Lung microvascular endothelial cell (primary cell): ENCODE results near the gene ATG7. TPM values are rescaled to one million over a fixed set of nuclear protein-coding genes. Genes with fewer than 3 reads are reported as not detected.
"Not testable (repeated sequence)": the region's sequence is repeated elsewhere in the genome, so short reads cannot be mapped to it uniquely, and the experiment has no call there.

ENCODE experiments used
- DNase-seq, 2 donors: peaks; one replicate each; pipeline versions ENCODE4 v3.0.0 to v3.0.0-alpha.2; 2010; ENCODE audit warnings: low read depth in 2 of 2
- total RNA-seq: library from RNA; depleted of rRNA; stranded (reverse); fragments of >200 nt; gene quantifications from 2 replicates; pipeline ENCODE4 v1.2.1, GENCODE V29; 2014

The ATG7 gene
- total RNA-seq, 1 donor from 2014 or later, result 25.4 TPM

DNA sequence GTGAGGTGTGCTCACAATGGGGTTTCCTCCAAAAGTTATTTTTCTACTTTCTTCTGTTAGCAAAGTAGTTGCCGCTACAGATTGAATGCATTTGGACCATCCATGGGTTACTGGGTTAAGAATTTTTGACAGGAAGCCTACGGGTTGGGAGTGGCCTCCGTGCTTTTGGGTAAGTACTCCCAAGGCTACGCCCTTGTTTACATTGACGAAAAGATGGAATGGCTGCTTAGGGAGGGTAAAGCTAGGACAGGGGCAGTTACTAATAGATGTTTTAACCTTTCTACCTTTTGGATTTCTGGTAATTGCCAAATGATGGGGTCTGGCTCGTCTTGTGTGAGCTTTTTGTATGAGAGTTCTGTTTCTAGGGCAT is 20.4 kb upstream of the ATG7 start:
- DNase-seq, result peak in 1 of 2 donors; percentile 31

DNA sequence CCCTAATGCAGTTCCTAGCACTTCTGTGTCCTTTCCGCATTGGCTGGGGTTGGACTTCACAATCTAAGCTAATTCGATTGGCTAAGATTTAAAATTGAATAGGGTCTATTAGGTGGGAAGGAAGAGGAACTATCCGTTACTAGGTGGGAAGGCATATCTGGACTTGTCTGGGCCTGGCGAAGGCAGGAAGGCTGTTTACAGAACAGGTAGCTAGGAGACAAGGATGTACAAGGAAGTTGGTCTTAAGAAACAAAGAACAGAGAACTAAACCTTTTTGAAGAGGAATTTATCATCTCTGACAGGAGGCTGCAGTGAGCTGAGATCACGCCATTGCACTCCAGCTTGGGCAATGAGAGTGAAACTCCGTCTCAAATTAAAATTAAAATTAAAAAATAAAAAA is 17.3 kb upstream of the ATG7 start:
- no peak for DNase-seq

DNA sequence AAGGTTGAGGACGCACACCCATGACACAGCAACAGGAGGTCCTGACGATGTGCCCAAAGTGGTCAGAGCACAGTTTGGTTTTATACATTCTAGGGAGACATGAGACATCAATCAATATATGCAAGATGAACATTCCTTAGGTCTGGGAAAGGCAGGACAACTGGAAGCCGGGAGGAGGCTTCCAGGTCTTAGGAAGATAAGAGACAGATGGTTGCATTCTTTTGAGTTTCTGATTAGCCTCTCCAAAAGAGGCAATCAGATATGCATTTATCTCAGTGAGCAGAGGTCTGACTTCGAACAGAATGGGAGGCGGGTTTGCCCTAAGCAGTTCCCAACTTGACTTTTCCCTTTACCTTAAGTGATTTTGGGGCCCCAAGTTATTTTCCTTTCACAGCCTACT is 16.7 kb upstream of the ATG7 start:
- not testable (repeated sequence) for DNase-seq

DNA sequence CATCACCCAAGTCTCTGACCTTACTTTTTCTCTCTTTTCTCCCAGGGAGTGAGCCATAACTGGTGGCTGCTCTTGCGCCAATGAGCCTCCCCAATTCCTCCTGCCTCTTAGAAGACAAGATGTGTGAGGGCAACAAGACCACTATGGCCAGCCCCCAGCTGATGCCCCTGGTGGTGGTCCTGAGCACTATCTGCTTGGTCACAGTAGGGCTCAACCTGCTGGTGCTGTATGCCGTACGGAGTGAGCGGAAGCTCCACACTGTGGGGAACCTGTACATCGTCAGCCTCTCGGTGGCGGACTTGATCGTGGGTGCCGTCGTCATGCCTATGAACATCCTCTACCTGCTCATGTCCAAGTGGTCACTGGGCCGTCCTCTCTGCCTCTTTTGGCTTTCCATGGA is 13.2 kb upstream of the ATG7 start:
- DNase-seq, result no peak

DNA sequence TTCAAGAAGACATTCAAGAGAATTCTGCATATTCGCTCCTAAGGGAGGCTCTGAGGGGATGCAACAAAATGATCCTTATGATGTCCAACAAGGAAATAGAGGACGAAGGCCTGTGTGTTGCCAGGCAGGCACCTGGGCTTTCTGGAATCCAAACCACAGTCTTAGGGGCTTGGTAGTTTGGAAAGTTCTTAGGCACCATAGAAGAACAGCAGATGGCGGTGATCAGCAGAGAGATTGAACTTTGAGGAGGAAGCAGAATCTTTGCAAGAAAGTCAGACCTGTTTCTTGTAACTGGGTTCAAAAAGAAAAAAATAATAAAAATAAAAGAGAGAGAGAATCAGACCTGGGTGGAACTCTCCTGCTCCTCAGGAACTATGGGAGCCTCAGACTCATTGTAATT is 11.7 kb upstream of the ATG7 start:
- DNase-seq, result no peak

DNA sequence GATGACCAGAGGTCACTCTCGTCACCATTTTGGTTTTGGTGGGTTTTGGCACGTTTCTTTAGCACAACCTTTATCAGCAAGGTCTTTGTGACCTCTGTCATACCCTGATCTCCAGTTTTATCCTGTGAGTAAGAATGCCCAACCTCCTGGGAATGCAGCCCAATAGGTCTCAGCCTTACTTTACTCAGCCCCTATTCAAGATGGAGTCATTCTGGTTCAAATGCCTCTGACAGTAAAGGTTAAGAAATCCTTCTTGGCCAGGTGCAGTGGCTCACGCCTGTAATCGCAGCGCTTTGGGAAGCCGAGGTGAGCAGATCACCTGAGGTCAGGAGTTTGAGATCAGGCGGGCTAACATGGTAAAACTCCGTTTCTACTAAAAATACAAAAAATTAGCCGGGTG is 3.2 kb upstream of the ATG7 start:
- DNase-seq, result no peak

DNA sequence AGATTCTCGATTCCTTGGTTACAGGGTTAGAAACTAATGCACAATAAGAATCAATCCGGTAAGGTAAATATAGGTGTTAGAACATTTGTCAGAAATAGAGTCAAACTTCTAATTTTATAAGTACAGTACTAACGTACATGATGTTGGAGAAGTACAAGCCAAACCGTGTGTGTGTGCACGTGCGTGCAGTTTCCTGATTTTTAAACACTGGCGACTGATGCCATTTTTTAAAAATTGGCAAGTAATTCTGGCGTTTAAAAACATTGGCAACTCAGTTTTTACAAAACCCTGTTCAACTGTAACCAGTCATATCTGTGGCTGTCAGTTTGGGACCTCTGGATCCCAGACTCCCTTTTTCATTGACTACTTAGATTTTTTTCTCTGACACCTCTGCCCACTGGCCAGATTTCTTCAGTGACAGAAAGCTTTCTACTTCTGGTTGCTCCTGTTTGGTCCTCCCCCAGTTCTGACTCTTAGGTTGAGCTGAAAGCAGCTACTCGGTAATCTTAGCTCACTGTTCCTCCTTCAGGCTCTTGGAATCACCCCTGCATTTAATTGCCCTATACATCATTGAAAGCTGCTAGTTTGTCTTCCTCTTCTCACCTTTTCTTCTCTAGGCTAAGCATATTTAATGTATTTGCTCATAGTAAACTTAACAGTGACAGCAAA is 843 bp downstream of the ATG7 start:
- peak in 1 of 2 donors; percentile 33 for DNase-seq

DNA sequence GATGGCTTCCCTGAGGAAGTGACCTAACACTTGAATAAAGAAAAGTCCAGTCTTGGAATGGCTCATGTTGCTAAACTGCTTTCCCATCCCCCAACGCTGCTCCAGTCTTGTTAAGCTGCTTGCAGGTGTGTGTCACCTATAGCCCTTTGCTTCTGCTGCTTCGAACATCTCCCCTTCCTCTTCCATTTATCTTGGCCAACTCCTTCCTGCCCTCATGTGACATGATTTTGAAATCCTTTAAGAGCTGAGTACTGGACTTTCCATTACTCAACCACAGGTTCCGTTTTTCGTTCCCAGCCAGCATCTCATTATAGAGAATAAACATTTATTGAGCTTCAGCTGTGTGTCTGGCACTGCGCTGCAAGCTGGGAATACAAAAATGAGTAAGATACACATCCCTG is 1.7 kb downstream of the ATG7 start:
- DNase-seq, result no peak

DNA sequence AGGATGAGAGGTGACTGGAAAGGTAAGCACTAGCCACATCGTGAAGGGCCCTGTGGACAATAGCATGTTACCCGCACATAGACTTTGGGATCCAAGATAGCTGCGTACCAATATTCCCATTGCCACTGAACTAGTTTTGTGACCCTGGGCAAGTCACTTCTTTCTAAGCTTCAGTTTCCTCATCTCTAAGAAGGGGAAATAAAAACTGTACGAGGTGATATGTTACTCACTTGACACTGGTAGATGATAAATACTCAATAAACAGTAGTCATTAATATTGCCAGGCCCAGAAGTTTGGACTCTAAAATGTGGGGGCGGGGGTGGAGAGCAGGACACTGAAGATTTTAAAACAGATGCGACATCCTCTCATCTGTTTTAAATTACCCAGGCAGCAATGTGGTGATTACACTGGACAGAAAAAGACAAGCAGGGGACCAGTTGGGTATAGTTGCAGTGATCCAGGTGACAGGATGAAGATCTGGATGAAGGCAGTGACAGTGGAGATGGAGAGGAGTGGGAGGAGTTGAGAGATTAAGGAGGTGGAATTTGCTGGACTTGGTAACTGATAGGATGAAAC is 2.5 kb downstream of the ATG7 start:
- no peak for DNase-seq

DNA sequence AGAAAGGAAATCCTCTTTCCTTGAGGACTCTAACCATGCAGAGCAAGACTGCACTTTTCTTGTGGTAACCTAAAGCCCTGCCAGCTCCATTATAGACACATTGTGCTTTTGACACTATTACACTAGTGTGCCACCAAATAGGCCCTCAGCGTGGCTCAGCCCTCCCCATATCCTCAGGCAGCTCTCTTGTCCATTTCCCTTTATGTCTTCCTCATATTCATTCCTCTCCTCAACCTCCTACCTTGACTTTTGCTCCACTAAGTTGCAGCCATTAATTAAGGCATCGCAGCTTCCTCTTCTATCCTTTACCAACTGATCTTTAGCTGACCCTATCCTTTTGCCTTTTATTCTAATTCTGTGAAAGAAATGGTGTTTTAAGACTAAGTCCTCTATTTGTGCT is 3.7 kb downstream of the ATG7 start:
- DNase-seq, result no peak

DNA sequence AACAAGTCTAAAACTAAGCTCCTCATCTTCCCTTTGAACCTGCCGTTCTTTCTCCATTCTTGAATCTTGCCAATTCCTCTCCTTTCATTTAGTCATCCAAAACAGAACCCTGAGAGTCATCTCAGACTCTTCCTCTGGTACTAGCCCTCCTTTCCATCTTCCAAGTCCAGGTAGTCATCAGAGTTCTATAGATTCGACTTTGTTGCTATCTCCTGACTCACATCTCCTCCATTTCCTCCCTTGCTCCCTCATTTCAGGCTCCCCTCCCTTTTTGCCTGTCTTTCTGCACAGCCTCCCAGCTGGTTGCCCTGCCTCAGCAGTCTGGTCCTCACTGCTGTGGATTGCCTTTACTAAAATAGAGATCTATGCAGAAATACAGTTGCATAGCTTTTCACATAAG is 4.7 kb downstream of the ATG7 start:
- no peak for DNase-seq

DNA sequence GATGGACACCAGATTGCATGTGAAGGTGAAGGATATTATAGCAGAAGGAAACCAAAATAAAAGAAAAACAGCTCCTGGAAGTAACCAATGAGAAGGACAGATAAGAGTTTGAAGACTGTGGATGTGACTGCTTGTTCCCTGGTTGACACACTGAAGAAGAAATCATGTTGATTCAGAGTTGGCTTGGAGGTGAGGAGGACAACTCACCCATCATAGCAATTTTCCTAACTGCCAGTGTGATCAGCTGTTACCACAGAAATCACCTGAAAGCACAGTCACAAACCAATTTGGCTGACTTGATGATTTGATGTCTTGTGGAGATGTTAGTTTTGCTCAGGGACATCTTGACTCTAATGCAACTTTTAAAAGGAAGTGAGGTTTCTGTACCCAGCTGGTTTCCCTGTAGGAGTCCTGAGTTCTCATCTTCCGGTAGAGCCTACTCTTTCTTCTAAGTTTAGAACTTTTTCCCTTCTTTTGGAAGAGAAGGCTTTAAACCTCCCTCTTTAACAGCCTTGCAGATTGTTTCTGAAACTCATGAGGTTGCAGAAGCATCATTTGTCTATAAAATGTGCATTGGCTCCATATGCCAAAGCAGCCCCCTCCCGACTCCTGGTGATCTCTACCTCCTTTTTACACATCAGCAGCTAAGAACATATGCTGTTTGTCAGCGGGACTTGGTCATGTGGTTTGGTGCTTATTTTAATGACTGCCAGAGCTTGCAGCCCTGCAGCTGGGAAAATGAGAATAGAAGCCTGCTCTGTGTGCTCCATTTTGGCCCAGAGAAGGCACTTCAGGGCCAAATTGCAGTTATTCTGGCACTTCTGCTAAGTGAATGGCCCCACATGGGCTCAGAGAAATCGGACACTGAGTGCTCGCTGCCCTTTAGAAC is 10.3 kb downstream of the ATG7 start:
- DNase-seq, result no peak

DNA sequence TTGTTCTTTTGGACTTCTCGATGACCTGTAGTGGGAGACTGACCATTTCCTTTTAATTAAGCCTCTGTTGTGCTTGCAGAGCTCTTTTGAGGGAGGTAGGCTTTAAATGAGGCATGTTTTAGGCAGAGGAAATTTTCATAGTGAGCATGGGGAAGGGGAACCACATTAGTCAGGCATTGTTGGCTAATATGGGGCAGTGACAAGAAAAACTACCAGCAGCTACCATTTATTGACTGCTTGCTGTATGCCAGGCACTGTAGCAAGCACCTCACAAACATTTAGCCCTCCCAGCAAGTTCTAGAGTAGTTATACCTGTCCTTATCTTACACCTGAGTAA is 10.9 kb downstream of the ATG7 start:
- no peak for DNase-seq

DNA sequence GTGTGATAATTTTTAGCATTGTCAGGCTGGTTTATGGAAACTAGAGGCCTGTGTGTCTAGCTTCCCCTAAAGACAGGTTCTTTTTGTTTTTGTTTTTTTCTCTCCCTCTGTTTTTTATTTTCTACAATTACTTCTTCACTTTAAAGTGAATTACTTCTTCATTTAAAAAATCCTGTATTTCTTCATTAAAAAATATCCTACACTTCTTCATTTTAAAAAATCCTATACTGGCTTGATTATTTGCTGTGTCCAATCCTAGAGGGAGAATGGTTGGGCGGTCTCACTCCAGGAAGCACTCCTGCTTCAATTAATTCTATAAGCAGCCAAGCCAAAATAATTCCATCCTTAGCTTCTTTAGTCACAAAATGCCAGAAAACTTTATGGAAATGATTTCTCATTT is 11.8 kb downstream of the ATG7 start:
- DNase-seq, result no peak

DNA sequence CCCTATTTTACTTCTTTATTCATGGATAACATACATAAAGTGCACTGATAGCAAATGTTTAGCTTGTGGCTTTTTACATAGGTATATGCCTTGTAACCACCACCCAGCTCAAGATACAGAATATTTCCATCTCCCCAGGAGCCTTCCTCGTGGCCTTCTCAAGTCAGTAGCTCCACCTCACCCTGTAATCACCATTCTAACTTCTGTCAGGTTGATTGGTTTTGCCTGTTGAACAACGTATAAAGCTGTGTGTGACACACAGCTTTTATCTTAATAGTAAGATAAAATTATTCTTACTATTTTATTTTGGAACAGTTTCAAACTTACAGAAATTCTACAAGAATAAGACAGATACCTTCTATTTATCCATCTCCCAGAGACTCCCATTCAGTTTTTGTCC is 13.3 kb downstream of the ATG7 start:
- DNase-seq, result no peak

DNA sequence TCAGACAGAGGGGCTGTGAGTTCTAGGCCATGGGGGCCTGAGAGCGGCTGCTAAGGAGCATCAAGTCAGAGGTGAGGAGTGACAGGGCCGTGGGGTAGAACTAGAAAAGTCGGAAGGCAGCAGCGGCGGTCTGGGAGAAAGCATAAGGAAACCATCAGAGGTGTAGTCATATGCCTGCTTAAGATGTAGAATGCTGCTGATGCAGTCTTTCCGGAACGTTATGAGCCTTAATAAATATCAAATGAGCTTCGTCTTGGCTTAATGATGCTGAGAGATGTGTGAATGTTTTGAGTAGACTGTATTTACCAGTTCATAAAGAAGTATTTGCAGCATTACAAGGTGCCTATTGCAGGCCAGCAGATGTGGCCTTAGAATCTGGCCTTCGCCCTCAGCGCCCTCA is 15.2 kb downstream of the ATG7 start:
- DNase-seq, result no peak

DNA sequence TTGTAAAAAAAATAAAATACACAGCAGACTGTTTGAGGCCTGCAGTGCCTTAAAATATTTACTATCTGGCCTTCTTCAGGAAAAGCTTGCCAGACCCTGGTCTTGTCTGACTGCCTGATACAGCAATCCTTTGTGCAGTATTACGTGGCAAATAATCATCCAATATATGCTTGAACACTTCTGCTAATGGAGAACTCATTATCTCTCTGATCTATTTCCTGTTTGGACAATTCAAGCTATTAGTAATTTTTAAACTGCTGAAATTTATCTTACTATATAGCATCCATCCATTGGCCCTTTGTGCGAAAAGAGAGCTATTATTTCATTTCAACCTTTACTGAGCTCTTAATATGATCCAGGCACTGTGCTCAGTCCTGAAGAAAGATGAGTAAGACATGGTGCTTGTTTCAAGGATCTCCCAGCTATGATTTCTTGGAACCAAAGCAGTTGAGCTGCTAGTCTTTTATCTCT is 15.9 kb downstream of the ATG7 start:
- DNase-seq, result peak in 1 of 2 donors; percentile 39

DNA sequence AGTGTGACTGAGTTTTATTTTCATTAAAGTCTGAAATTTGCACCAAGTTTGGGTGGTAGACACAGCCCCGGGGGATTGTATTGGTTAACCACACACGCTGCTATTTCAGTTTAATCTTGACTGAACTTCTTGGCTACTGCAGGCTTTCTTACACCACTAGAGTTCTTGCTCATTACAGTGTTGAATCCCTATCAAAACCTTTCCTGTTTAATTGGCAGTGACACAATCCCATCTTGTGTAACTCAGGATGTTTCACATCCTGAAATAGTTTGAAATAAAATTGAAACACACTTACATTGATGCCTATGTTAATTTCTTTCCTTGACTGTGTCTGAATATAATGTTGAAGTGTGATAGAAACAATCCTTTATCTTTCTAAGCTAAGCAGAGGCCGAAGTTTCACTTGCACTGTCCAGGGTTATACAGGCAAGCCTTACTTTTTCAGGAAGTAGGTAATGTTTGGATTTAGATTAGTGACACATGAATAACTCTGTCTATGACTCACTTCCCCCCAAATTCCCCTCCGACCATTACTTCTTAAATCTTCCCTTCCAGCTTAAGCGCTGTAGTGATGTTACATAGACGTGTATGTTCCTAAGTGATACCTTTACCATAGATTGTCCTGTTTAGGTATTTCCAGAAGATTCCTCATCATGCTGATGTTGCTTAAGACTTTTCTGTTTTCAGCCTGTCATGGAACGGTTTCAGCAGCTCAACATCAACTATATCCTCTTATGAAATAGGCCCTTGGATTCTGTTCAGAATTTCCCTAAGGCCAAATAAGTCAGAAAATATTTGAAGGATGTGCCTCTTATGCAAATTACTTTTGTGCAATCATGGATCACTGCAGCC is 16.8 kb downstream of the ATG7 start:
- DNase-seq, result peak; percentile 86 to 94

DNA sequence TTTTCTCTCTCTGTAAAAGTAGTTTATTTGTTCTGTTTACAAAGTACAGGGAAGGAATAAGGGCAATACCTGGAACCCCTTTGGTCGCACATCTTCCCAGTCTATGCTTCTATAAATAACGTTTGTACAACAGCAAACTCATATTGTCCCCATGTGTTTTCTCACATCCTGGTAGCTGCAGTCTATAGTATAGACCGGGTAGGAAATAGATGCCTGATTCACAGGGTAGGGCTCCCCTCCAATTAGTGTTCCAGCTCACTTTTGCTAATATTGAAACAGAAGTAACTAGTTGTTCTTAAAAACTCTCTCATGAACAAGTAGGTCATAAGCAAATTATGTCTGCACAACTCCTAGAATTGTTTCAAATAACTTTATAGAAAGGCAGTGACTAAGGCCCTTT is 17.7 kb downstream of the ATG7 start:
- DNase-seq, result peak in 1 of 2 donors; percentile 21

DNA sequence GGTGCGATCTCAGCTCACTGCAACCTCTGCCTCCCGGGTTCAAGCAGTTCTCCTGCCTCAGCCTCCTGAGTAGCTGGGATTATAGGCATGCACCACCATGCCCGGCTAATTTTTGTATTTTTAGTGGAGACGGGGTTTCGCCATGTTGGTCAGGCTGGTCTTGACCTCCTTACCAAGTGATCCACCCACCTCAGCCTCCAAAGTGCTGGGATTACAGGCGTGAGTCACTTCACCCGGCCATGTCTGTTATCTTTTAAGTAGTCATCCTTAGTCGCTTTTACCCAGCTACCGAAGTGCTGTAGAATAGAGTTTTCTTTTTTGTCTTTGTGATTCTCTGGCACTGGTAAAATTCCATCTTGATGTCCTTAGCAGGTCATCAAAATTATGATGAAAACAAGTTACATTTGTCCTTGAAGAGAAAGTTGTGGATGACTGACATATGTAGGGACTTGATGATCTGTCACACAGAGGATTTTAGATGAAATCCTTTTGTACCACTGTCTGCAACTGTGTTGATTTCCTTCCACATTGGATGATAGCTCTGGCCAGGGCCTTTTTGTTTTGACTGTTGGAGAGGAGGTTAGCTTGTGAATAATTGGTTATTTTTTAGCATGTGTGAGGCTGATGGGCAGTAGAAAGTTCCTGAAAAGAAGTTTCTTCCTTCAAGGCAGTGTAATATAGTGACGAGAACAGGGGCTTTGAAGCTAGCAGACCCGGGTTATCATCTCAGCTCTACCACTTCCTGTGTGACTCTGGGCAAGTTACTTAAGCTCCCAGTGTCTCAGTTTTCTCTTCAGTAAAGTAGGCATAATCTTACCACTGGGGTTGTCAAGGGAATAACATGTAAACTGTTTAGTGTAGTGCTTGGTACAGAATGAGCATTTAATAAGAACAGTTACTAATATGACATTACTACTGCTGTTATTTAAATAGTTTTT is 18.8 kb downstream of the ATG7 start:
- peak in 1 of 2 donors; percentile 52 for DNase-seq

DNA sequence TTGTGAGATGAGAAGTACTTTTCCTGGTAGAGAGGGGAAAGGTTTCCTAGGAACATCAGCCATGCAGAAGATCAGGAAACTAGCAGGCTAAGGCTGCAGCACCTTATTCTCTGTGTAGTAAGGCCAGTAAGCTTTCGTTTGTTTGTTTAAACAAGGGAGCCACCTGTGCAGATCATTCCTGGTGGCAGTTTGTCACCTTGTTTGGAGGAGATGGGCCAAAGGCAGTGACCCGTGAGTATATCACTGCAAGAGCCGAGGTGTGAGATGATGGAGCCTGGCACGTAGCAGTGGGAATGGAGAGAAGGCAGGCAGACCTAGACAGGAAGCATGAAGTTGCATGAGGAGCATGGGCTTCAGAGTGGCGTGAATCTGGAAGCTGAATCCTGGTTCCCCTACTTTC is 19.6 kb downstream of the ATG7 start:
- DNase-seq, result no peak
